Uterus (tissue), 4 donors: ENCODE measurements around the gene IGFBP6. TPM values are rescaled to one million over a fixed set of nuclear protein-coding genes. Genes with fewer than 3 reads are reported as not detected.

Experiments used
- DNase-seq, 2 donors: peaks; one replicate each; pipeline ENCODE4 v3.0.0-alpha.2; 2019 to 2020
- H3K27ac ChIP-seq, 2 donors: fragments of 200-600 bp; sonication (generic); 1 replicate in 1 of 2; 2 replicates in 1 of 2; pipeline ENCODE4 v1.5.1; 2016 to 2018
- H3K27me3 ChIP-seq, 2 donors: fragments of 200-600 bp; sonication (generic); one replicate each; pipeline ENCODE4 v1.5.1; 2018 to 2019; ENCODE audit warnings: control low read depth in 1 of 2
- H3K36me3 ChIP-seq, 2 donors: fragments of 200-600 bp; sonication (generic); one replicate each; pipeline ENCODE4 v1.5.1; 2019; ENCODE audit warnings: control low read depth in 1 of 2
- H3K4me1 ChIP-seq, 2 donors: fragments of 200-600 bp; sonication (generic); one replicate each; pipeline ENCODE4 v1.5.1; 2018 to 2019; ENCODE audit warnings: control low read depth in 1 of 2
- H3K4me3 ChIP-seq, 2 donors: fragments of 200-600 bp; sonication (generic); 1 replicate in 1 of 2; 2 replicates in 1 of 2; pipeline ENCODE4 v1.5.1; 2018 to 2019; ENCODE audit warnings: mild to moderate bottlenecking in 1 of 2
- H3K9me3 ChIP-seq, 2 donors: fragments of 200-600 bp; sonication (generic); one replicate each; pipeline ENCODE4 v1.5.1; 2019; ENCODE audit warnings: control low read depth in 1 of 2
- POLR2A ChIP-seq, 2 donors: fragments of 450-650 bp; IDR thresholded peaks; one replicate each; pipeline ENCODE4 v1.6.1; 2016; ENCODE audit warnings: antibody characterized with exemption in 2 of 2, mild to moderate bottlenecking in 1 of 2, moderate library complexity in 1 of 2
- intact Hi-C: fragments of 100-400 bp; cut with DNase I; formaldehyde crosslinking; loops from one replicate; pipeline ENCODE4 v1.15.1; 2023; ENCODE audit warnings: low total_unique reads
- total RNA-seq, 4 donors: library from RNA; depleted of rRNA in 3 of 4; stranded (reverse); fragments of >200 nt in 3 of 4; gene quantifications; one replicate each; pipeline versions ENCODE4 v1.1.0 to v1.2.4, GENCODE V29; 2014 to 2023
- TF ChIP-seq, protein P1 (sequence below), 4 experiments: fragments of 200-600 bp in 2 of 4; fragments of 450-650 bp in 2 of 4; sonication (generic) in 2 of 4; IDR thresholded peaks; one replicate each; pipeline ENCODE4 v1.5.1; 2016 to 2019; ENCODE audit warnings: antibody characterized with exemption in 4 of 4, mild to moderate bottlenecking in 2 of 4, moderate library complexity in 1 of 4
- donor health status: DM: yes; HTN: yes; CAD: no.

The IGFBP6 gene
- total RNA-seq, 4 donors from 2014 or later, result 48.7 to 762 (median 252) TPM

DNA sequence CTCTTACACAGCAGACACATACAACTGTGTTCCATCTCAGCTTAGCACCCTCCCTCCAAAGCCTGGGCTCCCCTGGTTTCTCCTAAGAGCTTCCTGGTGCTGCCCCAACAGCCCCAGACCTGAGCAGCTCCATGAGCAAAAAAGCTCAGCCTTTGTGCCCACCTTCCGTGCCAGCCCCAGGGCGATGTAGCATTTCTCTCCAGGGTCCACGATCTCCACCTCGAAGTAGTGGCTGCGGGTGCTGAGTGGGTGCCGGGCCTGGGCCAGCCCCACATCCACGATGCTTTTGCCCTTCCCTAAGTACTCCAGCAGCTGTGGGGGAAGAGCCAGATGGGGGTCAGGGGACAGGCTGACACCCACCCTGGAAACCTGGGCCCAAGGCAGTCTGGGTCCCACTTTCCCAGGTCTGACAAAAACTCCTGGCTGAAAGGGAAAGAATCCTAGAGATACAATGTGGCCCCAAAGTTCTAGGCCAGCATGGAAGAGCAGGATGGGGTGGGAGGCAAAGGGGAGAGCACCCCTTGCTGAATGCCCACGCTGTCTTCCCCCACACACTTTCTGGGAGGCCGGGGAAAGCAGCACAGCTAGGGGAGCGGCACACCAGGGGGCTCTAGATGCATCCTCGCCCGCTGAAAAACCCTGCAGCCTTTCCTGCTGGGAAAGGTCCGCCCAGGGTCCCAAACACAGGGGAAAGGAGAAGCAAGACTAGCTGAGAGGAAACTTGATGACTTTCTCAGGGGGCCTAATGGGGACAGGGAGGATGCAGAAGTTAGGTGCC is 29.3 kb upstream of the IGFBP6 start:
- no peaks in the 10 kb centered on the region for H3K36me3 ChIP-seq
- H3K27me3 ChIP-seq, result no peaks in the 10 kb centered on the region
- no peaks in the 10 kb centered on the region for H3K9me3 ChIP-seq
- peaks cover 9 to 17% of the 10 kb centered on the region in 2 donors for H3K4me1 ChIP-seq
- no peak for TF ChIP-seq POLR2A (IDR thresholded peaks at IDR 0.05)
- TF ChIP-seq, protein P1, sequence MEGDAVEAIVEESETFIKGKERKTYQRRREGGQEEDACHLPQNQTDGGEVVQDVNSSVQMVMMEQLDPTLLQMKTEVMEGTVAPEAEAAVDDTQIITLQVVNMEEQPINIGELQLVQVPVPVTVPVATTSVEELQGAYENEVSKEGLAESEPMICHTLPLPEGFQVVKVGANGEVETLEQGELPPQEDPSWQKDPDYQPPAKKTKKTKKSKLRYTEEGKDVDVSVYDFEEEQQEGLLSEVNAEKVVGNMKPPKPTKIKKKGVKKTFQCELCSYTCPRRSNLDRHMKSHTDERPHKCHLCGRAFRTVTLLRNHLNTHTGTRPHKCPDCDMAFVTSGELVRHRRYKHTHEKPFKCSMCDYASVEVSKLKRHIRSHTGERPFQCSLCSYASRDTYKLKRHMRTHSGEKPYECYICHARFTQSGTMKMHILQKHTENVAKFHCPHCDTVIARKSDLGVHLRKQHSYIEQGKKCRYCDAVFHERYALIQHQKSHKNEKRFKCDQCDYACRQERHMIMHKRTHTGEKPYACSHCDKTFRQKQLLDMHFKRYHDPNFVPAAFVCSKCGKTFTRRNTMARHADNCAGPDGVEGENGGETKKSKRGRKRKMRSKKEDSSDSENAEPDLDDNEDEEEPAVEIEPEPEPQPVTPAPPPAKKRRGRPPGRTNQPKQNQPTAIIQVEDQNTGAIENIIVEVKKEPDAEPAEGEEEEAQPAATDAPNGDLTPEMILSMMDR (IDR thresholded peaks at IDR 0.05), result no peak
- DNase-seq, result peak in 1 of 2 donors; percentile 19
- no peak overlapping the region for H3K4me3 ChIP-seq
- intact Hi-C loops, result loop anchor here (2.0 to 10.0 kb wide), 2 partner anchors 31 to 127 kb away; no protein-coding TSS in a partner anchor
- H3K27ac ChIP-seq, result peak overlapping the region; percentile 86 to 89

DNA sequence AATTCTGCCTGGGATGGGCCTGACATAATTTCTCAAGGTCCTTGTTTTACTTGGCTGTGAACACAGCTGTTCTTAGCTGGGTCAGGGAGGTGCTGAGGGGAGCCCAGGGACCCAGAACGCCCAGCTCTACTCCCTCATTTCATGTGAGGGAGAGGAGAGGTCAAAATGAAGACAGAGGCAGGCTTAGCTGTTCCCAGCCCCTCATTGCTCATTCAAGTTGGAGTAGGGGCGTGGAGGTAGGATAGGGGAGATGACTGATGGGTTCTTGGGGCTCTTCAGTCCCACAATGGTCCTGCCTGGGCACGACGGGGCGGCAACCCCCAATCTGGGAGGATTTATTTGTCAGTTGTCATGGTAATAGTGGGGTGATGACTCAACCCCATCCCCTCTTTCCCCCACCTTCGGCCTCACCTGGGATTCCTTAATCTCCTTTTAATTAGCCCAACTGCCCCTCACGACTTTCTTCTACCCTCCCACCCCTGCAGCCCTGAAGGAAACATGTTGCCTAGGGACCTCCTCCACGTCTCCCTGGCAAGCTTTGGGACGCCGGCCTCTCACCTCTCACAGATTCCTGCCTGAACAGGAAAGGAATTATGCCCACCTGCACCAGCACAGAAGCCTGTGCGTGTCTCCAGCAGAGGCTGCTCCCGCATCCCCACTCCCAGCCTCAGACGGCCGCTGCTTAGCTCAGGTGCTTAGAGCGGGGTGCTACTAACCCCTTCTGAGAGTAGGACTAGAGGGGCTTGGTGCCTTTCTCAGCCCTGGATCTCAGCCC is 28.5 kb upstream of the IGFBP6 start:
- H3K36me3 ChIP-seq, result no peaks in the 10 kb centered on the region
- H3K27ac ChIP-seq, result peak overlapping the region; percentile 86 to 89
- H3K4me1 ChIP-seq, result peaks cover 11 to 19% of the 10 kb centered on the region in 2 donors
- H3K27me3 ChIP-seq, result no peaks in the 10 kb centered on the region
- no peak overlapping the region for H3K4me3 ChIP-seq
- no peaks in the 10 kb centered on the region for H3K9me3 ChIP-seq
- DNase-seq, result peak in 1 of 2 donors; percentile 17
- intact Hi-C loops, result loop anchor here (10.0 kb wide), 1 partner anchor 126 kb away; no protein-coding TSS in a partner anchor
- TF ChIP-seq, protein P1 (IDR thresholded peaks at IDR 0.05), result no peak
- no peak for TF ChIP-seq POLR2A (IDR thresholded peaks at IDR 0.05)

DNA sequence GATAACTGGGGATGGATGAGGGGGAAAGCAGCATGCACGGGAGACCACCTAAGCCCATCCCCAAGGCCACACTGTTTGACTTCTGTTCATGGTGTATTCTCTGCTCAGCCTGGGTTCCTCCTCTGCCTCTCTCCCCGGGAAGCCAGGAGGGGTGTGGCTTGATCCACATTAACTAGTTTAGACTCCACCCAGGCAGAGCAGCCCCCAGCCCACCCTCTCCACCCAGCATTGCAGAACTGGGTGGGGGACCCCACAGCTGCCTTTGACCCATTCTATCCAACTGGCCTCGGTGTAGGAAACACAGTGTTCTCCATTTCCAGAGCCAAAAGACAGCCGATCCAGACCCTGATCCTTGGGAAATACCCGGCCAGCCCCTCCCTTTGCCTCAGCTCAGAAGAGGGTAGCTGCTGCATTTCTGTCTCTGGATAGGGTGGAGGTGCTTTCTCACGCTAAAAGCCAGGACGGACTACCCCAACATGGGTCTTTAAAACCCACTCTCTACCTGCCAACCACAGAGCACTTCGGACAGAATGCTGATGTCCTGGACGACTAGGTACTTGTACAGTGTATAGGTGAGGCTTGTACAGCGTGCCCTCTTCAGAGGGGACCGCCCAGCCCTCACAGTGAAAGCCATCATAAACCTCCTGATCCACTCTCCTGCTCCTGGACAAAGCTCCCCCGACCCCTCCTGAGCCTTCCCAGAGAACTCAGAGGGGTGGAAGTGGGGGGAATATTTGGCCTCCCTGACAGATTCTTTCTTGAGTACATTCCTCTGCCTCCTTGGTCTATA is 27.7 kb upstream of the IGFBP6 start:
- peak overlapping the region; percentile 86 to 89 for H3K27ac ChIP-seq
- no peak overlapping the region for H3K4me3 ChIP-seq
- H3K27me3 ChIP-seq, result no peaks in the 10 kb centered on the region
- intact Hi-C loops, result loop anchor here (10.0 kb wide), 1 partner anchor 125 kb away; no protein-coding TSS in a partner anchor
- DNase-seq, result peak; percentile 61 to 82
- peaks cover 17 to 19% of the 10 kb centered on the region in 2 donors for H3K4me1 ChIP-seq
- no peaks in the 10 kb centered on the region for H3K36me3 ChIP-seq
- no peaks in the 10 kb centered on the region for H3K9me3 ChIP-seq
- TF ChIP-seq, protein P1 (IDR thresholded peaks at IDR 0.05), result no peak

DNA sequence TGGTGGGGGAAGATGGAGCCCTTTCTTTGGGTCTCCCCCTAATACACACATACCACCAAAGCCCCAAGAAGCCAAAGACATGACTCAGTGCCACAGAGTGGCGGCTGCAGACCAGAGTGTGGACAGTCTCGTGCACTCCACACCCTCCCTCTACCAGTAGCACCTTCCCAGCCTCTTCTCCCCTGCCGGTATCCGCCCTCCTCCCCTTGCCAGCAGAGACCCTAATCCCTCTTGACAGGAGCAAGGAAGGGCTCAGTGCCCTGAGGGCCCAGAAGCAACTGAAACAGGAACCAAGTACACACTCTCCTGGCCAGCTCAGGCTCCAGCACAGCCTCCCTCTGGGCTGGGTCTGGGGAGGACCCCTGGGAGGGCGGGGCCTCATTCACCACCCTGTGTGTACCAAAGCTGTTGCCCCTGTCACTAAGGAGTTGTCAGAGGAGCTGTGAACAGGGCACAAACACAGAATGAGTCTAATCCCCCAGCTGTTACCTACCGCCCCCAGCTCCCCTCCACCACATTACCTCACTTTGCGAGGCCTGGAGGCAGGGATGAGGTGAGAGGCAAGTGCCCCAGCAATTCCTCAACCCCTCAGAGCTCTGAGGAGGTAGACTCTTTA is 26.5 kb upstream of the IGFBP6 start:
- TF ChIP-seq POLR2A (IDR thresholded peaks at IDR 0.05), result no peak
- TF ChIP-seq, protein P1 (IDR thresholded peaks at IDR 0.05), result no peak
- H3K27ac ChIP-seq, result peak overlapping the region; percentile 86 to 89
- H3K27me3 ChIP-seq, result no peaks in the 10 kb centered on the region
- peaks cover 17 to 19% of the 10 kb centered on the region in 2 donors for H3K4me1 ChIP-seq
- no peaks in the 10 kb centered on the region for H3K9me3 ChIP-seq
- no peak overlapping the region for H3K4me3 ChIP-seq
- no peaks in the 10 kb centered on the region for H3K36me3 ChIP-seq
- intact Hi-C loops, result no loop called here
- peak; percentile 18 to 28 for DNase-seq
